ENCODE measurements around the gene KCNMA1. TPM values are rescaled to one million over a fixed set of nuclear protein-coding genes. Genes with fewer than 3 reads are reported as not detected.

Gene KCNMA1
- total RNA-seq, 2 donors from 2014 or later = 5.9 to 9.3 TPM

GRCh38 chr10:77149001-77149400, 488.6 kb downstream of the KCNMA1 start:
- intact Hi-C loops (cut with DNase I) = no loop called here
- H3K36me3 ChIP-seq (replicated peaks in 1 of 2; ENCODE audit: insufficient read depth in 1 of 2, low read depth in 2 of 2) = no peaks in the 10 kb centered on the region
- no peak for ATAC-seq
- no peak overlapping the region for H3K4me3 ChIP-seq
- no peaks in the 10 kb centered on the region for H3K27me3 ChIP-seq
- no peak overlapping the region for H3K27ac ChIP-seq
- H3K4me1 ChIP-seq = no peaks in the 10 kb centered on the region
- 77% methylated on average over 4 of the region's 4 CpGs for WGBS, 2 donors
- no peak for TF ChIP-seq POLR2A (IDR thresholded peaks at IDR 0.05)
- TF ChIP-seq CTCF (IDR thresholded peaks at IDR 0.05) = no peak
- no peak for DNase-seq
- no peaks in the 10 kb centered on the region for H3K9me3 ChIP-seq

GRCh38 chr10:77147871-77148270, 489.7 kb downstream of the KCNMA1 start:
- Histone ChIP-seq H3K9me3 (no peaks in the 10 kb centered on the region), H3K4me1 (no peaks in the 10 kb centered on the region), H3K27ac (no peak overlapping the region), H3K4me3 (no peak overlapping the region), H3K36me3 (replicated peaks in 1 of 2; ENCODE audit: insufficient read depth in 1 of 2, low read depth in 2 of 2) (no peaks in the 10 kb centered on the region), H3K27me3 (no peaks in the 10 kb centered on the region)
- intact Hi-C loops (cut with DNase I) = no loop called here
- WGBS, 2 donors = 100% methylated on average over 1 of the region's 1 CpG
- TF ChIP-seq CTCF (IDR thresholded peaks at IDR 0.05) (no peak), POLR2A (IDR thresholded peaks at IDR 0.05) (no peak)
- ATAC-seq = no peak
- no peak for DNase-seq

GRCh38 chr10:77146712-77147336, 490.8 kb downstream of the KCNMA1 start:
- DNase-seq (no peak), ATAC-seq (no peak)
- no peaks in the 10 kb centered on the region for H3K4me1 ChIP-seq
- WGBS, 2 donors = 73 to 77% methylated on average over 5 of the region's 5 CpGs
- intact Hi-C loops (cut with DNase I) = no loop called here
- H3K27ac ChIP-seq = no peak overlapping the region
- TF ChIP-seq POLR2A (IDR thresholded peaks at IDR 0.05) (no peak), CTCF (IDR thresholded peaks at IDR 0.05) (no peak)
- no peaks in the 10 kb centered on the region for H3K9me3 ChIP-seq
- no peaks in the 10 kb centered on the region for H3K36me3 ChIP-seq (replicated peaks in 1 of 2; ENCODE audit: insufficient read depth in 1 of 2, low read depth in 2 of 2)
- no peak overlapping the region for H3K4me3 ChIP-seq
- no peaks in the 10 kb centered on the region for H3K27me3 ChIP-seq

GRCh38 chr10:77144656-77145055, 493.0 kb downstream of the KCNMA1 start:
- Histone ChIP-seq H3K9me3 (no peaks in the 10 kb centered on the region), H3K4me3 (no peak overlapping the region), H3K27ac (no peak overlapping the region), H3K27me3 (no peaks in the 10 kb centered on the region), H3K36me3 (replicated peaks in 1 of 2; ENCODE audit: insufficient read depth in 1 of 2, low read depth in 2 of 2) (no peaks in the 10 kb centered on the region), H3K4me1 (no peaks in the 10 kb centered on the region)
- TF ChIP-seq CTCF (IDR thresholded peaks at IDR 0.05) (no peak), POLR2A (IDR thresholded peaks at IDR 0.05) (no peak)
- 84 to 88% methylated on average over 3 of the region's 3 CpGs for WGBS, 2 donors
- DNase-seq = no peak
- ATAC-seq = no peak
- intact Hi-C loops (cut with DNase I) = no loop called here
